ENCODE data around the gene MACROH2A1.

Gene MACROH2A1

GRCh38 chr5:135435467-135436330 lies 36.7 kb upstream of the MACROH2A1 start:
- DNase-seq, result no peak

DNA sequence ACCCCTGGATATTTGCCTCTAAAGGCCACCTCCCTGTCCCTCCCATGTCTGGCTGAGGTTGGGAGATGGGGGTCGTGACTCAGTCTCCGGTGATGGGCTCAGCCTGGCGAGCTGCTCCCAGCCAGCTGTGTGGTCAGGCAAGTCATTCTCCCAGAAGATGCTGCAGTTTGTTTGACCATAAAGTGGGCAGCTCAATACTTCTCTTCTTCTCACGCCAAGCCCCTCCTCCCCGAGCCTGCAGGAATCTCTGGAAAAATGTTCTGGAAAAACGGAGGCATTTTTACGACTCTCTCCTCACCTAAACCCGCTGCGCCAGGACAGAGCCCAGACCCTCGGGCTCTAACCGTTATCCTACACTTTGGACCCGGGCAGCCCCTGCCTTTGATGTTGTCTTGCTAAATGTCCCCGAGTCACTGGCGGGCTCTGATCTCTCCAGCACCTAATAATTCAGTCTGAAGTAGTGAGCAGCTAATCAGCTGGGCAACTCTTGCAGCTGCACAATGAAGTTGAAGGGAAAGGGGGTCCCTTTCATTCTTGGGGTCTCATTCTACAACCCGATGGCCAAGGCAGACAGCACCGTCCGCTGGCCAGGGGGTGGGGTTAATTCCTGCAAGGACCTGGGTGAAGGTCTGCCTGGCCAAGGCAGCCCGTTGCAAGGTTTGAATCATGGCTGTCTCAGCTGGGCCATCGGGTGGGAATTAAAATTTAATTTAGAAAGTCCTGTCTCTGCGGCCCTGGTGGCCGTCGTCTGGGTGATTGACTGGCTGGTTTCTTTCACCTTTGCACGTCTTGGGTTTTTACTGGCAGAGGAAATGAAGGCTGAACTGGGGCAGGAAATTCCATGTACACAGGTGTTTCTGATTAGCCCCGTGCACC lies 35.8 kb upstream of the MACROH2A1 start:
- DNase-seq, result no peak

DNA sequence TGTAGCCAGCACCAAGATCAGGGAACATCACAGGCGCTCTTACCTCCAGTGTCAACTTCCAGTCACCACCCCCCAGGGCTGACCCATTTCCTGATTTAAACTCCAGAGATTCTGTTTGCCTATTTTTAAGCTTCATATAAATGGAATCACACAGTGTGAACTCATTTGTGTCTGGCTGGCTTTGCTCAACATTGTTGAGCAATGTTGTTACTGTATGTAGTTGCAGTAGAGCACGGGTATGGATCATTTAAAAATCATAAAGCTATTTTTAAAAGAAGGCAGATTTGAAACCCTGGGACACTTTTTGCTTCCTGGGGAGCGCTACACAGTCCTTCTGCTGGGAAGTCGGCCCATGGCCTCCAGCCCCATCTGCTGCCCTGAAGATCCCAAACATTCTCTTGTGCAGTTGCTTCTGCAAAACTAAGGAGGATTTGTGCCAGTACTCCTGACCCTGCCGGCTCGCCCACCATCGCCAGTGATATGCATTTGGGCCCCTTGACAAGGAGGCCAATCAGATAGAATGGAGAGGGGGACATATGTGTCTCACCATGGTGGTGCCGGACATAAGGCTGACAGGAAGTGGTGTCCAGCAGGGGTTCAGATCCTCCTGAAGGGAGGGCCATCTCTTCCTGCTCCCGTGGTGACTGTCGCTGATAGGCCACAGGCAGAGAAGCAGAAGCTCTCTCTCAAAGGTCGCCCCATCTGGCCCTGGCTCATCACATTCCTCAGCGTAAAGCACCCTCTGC lies 34.8 kb upstream of the MACROH2A1 start:
- no peak for DNase-seq

- DNase-seq, result no peak
Measured at GRCh38 chr5:135432113-135432512, 33.1 kb upstream of the MACROH2A1 start.

DNA sequence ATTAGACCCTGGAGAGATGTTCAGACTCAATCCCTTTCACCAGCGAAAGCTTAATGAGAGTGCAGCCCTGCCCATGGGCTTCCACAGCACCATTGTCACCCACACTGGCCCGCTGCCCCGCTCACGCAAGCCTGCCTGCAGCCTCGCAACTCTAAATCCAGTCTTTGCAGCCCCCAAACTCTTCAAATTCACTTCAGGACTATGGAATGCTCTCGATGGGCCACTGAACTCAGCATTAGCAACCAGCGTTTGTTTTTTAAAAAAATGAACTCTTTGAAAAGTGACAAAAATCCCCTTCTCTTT lies 31.1 kb upstream of the MACROH2A1 start:
- no peak for DNase-seq

DNA sequence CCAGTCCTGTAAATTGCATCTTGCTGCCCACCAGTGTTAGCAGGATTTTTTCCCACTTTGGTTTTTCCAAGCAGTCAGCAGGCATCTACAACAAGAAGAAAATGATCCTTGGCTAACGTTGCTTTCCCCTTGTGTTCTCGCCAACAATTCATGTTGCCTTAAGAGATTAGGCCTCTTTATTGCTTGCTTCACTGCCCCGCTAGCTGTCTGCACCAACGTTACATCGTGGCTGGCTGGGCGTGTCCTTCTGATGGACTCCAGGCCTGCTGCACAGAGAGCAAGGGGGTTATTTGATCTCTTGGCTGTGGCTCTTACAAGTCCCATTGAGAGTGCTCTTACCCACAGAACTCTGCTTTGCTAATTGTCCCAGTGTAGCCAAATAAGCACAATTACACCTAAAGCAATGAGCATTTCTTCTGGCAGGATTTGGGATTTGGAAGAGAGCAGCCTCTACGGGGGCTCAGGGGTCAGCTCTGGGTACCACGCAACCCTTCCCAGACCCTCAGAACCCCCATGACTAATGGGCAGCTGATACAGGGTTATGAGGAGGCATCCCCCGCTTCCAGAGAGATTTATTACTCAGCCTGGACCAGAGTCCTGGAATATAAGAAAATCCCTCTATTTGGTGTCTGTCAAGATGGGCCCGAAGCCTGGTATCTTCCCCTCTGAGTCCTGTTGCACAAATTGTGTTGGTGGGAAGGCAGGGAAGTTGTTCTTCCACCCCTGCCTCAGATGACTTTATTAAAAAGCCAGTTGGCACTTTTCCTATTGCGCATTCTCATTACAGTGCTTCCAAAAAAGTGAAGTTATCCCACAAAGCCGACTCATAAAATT lies 30.5 kb upstream of the MACROH2A1 start:
- no peak for DNase-seq

DNA sequence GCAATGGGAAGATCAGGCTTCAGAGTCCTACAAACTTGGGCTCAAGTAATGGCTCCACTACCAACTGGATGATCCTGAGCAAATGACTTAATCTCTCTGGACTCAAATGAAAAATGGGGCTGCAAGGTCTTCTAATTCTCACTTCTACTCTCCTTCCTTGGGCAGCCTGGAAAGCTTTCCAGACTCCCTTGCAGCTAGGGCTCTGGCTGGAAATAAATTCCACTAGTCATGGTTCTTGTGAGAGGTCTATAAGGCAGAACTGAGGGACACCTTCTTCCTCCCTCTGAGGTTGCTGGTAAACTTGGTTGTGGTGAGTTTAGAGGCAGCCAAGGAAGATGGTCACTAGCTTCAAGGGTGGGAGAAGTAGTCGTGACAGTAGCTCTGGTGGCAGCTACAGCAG lies 29.6 kb upstream of the MACROH2A1 start:
- no peak for DNase-seq

- DNase-seq, result peak; percentile 19 to 23
Measured at GRCh38 chr5:135426102-135427082, 27.4 kb upstream of the MACROH2A1 start.

DNA sequence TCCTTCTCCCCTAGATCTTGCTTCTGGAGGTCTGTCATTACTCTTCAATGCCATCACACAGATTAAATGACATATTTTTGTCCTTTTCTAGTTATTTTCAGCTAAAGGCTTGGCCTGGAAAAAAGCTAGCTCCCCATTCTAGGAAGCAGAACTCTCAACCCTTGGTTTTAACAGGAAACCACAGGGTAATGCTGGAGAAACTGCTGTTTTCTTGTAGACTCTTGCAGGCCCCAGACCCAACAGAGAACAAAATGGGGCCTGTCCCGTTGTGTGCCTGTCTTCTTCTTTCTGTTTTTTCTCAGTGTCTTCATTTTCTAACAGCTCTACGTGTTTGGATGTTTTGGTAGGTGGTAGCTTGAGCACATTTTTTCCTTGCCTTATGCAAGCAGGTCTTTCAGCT lies 26.6 kb upstream of the MACROH2A1 start:
- no peak for DNase-seq

DNA sequence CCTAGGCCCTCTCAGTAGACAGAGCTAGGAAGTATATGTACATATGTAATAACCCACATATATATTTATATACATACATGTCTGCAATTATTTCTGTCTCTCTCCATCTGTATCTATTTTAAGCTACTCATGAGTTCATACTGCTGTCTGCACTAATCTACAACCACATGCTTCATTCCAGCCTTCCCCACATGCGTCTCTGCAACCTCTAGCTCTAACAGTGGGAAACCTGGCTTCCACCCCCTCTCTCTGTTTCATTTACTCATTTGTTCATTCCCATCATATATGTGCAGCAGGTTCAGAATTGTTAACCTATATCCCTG lies 24.8 kb upstream of the MACROH2A1 start:
- no peak for DNase-seq

DNA sequence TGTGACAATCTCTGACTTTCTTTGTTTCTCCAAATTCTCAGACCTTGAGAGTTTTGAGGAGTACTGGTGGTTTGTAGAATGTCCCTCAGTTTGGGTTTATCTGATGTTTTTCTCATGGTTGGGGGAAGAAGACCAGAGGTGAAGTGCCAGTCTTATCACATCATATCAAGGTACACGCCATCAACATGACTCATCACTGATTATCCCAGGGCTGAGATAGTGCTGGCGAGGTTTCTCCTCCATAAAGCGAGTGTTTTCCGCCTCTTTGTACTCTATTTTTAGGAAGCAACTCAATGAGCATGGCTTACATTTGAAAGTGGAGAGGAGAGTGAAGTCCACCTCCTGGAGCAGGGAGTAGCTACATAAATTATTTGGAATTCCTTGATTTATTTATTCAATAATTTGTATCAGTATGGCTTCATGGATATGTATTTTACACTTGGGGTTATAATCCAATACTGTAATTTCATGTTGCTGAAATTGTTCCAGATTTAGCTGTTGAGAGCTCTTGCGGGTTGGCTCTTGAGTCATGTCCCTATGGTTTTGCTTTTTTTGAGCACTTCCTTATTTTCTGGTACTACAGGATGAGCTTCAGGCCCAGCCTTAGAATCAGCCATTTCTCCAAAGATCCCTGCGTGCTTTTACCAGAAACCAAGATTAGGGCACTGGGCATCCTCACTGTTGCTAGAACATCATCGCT lies 24.3 kb upstream of the MACROH2A1 start:
- no peak for DNase-seq

DNA sequence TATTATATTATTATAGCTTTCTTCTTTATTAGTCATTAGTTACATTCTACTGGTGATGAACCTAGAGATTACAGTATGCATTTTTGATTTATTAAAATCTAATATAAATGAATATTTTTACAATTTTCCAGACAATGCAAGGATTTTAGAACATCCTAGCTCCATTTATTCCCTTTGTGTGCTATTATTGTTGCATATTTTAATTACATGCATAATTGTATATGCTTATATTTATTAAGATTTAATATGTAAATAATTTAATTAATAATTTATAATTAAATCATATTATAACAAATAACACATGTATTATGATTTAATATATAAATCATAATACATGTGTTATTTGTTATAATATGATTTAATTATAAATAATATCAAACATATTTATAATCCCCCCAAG lies 23.4 kb upstream of the MACROH2A1 start:
- DNase-seq, result no peak

- DNase-seq, result no peak
Measured at GRCh38 chr5:135417083-135417482, 18.1 kb upstream of the MACROH2A1 start.

- DNase-seq, result no peak
Measured at GRCh38 chr5:135405082-135405481, 6.1 kb upstream of the MACROH2A1 start.

DNA sequence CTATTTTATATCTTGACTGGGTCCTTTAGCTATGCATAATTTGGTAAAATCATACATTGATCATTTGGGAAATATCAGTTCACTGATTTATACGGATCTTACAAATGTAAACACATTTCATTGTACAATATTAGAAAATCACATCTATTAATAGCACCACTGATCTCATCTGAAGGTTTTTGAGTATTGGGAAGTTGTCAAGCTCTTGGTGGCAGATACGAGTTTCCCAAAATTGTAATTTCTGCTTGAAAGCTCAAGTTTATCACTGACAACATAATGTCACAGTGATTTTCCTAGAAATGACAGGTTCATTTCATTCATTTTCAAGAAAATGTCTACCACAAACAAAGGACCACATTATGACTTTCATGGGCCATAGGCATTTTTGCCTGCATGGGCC lies 3.0 kb upstream of the MACROH2A1 start:
- no peak for DNase-seq

GRCh38 chr5:135400866-135401265 lies 1.8 kb upstream of the MACROH2A1 start:
- no peak for DNase-seq

- DNase-seq, result no peak
Measured at GRCh38 chr5:135399794-135400542, 937 bp upstream of the MACROH2A1 start.

DNA sequence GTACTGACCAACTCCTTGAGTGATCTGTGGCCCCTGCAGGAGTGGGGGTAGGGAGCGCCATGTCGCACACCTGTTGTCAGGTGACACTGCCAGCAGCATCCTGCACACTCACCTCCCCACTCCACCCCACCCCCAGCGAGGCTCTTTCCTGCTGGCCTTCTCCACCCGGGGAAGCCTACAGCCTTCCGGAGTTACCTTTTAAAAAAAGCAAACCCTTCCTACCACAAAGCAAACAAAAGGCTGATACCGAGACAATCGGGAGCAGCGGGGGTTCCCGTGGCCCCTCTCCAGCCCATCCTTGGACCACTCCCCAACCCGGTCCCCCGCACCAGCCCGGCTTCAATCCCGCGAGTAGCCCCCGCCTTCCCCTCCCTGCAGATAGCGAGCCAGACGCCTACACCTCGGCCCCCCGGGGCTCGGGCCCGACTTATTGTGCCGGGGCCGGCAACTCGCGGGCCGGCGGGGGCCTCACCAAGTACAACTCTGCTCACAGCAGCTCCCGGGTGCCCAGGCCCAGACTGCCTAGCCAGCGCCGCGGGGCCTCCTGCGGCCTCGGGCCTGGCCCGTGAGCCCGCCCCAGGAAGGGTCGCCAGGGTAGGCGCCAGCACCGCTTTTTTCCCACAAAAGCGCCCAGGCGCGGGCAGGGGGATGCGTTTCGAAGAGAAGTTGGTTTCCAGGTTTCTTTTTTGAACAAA lies 724 bp downstream of the MACROH2A1 start:
- peak; percentile 29 to 35 for DNase-seq

GRCh38 chr5:135397084-135397483 lies 1.9 kb downstream of the MACROH2A1 start:
- no peak for DNase-seq
